Small intestine (tissue), 7 donors: ENCODE data around the gene FGD1. TPM values are rescaled to one million over a fixed set of nuclear protein-coding genes. Genes with fewer than 3 reads are reported as not detected.

ENCODE experiments used
- DNase-seq, 2 donors: peaks; one replicate each; pipeline versions ENCODE4 v3.0.0 to v3.0.0-alpha.2; 2013
- FAIRE-seq: peaks from 2 replicates; lab custom pipeline; 2012; peaks lifted over from hg19 to GRCh38; lab: Jason Lieb, UNC
- H3K27ac ChIP-seq, 3 donors: one replicate each; pipeline ENCODE4 v1.5.1; 2013; ENCODE audit warnings: low read length in 2 of 3, mild to moderate bottlenecking in 2 of 3, control low read depth in 1 of 3, inconsistent platforms in 1 of 3, low read depth in 1 of 3, moderate library complexity in 1 of 3
- H3K27me3 ChIP-seq, 3 donors: one replicate each; pipeline ENCODE4 v1.6.1; 2013; ENCODE audit warnings: low read length in 3 of 3, inconsistent platforms in 1 of 3; ENCODE audit not compliant: control insufficient read depth in 3 of 3, insufficient read depth in 3 of 3
- H3K36me3 ChIP-seq, 3 donors: one replicate each; pipeline ENCODE4 v1.6.1; 2013; ENCODE audit warnings: low read length in 3 of 3, inconsistent platforms in 1 of 3, low read depth in 1 of 3, mild to moderate bottlenecking in 1 of 3, moderate library complexity in 1 of 3; ENCODE audit not compliant: control insufficient read depth in 3 of 3, insufficient read depth in 2 of 3
- H3K4me1 ChIP-seq, 3 donors: one replicate each; pipeline ENCODE4 v1.6.1; 2013; ENCODE audit warnings: low read length in 2 of 3, inconsistent platforms in 1 of 3, low read depth in 1 of 3, mild to moderate bottlenecking in 1 of 3, moderate library complexity in 1 of 3; ENCODE audit not compliant: control insufficient read depth in 3 of 3, insufficient read depth in 2 of 3
- H3K4me3 ChIP-seq, 3 donors: one replicate each; pipeline ENCODE4 v1.5.1; 2013; ENCODE audit warnings: low read length in 3 of 3, control low read depth in 1 of 3, inconsistent platforms in 1 of 3, low read depth in 1 of 3, mild to moderate bottlenecking in 1 of 3, moderate library complexity in 1 of 3
- H3K9me3 ChIP-seq, 2 donors: one replicate each; pipeline ENCODE4 v1.6.1; 2013; ENCODE audit warnings: low read depth in 1 of 2, low read length in 1 of 2; ENCODE audit not compliant: control insufficient read depth in 2 of 2, insufficient read depth in 1 of 2
- whole genome bisulfite sequencing, 3 donors: extraction: QIAGEN DNeasy Blood & Tissue Kit; methylation state at CpG; one replicate each; pipeline ENCODE4 v1.1.7; 2013; 5-methylcytosine and 5-hydroxymethylcytosine counted together
- polyA plus RNA-seq, 4 donors: library from polyadenylated mRNA; stranded (reverse) in 3 of 4; unstranded in 1 of 4; fragments of 200-250 nt in 3 of 4; fragments of 120-200 nt in 1 of 4; gene quantifications; one replicate each; pipeline versions ENCODE4 v1.2.1 to v1.2.3, GENCODE V29; 2013
- donor health status: healthy with polysubstance abuse.
- donor health status: control.
- donor health status: control.
- donor health status: Bipolar disorder and iron deficiency.
- donor health status: healthy.

The FGD1 gene
- polyA plus RNA-seq, 4 donors: 0.81 to 7.7 (median 1.9) TPM

GRCh38 chrX:54423161-54423888 is 72.7 kb downstream of the FGD1 start:
- DNase-seq (peak in 1 of 2 donors; percentile 4), FAIRE-seq (no peak)
- WGBS, 3 donors: 36 to 48% (median 42%) methylated on average over 13 to 14 of the region's 14 CpGs
- Histone ChIP-seq H3K4me1 (no peaks in the 10 kb centered on the region), H3K9me3 (no peaks in the 10 kb centered on the region), H3K27ac (no peak overlapping the region), H3K4me3 (no peak overlapping the region), H3K36me3 (no peaks in the 10 kb centered on the region), H3K27me3 (no peaks in the 10 kb centered on the region)

- DNase-seq: peak in 1 of 2 donors; percentile 40
- Histone ChIP-seq H3K9me3 (no peaks in the 10 kb centered on the region), H3K36me3 (no peaks in the 10 kb centered on the region), H3K27ac (no peak overlapping the region), H3K4me3 (no peak overlapping the region), H3K4me1 (no peaks in the 10 kb centered on the region), H3K27me3 (no peaks in the 10 kb centered on the region)
- no peak for FAIRE-seq
- 46 to 72% (median 56%) methylated on average over 3 of the region's 3 CpGs for WGBS, 3 donors
These were observed 73.9 kb downstream of the FGD1 start for GRCh38 chrX:54422168-54422567.

GRCh38 chrX:54419559-54420302 is 76.3 kb downstream of the FGD1 start:
- H3K9me3 ChIP-seq: no peaks in the 10 kb centered on the region
- H3K27ac ChIP-seq: peak overlapping the region in 1 of 3 donors; percentile 35
- 6 to 48% (median 15%) methylated on average over 3 of the region's 3 CpGs for WGBS, 3 donors
- no peak for FAIRE-seq
- peak in 1 of 2 donors; percentile 87 for DNase-seq
- no peaks in the 10 kb centered on the region for H3K4me1 ChIP-seq
- H3K27me3 ChIP-seq: peaks cover 0 to 2% (median 0%) of the 10 kb centered on the region in 3 donors
- no peaks in the 10 kb centered on the region for H3K36me3 ChIP-seq
- H3K4me3 ChIP-seq: no peak overlapping the region

GRCh38 chrX:54416965-54417364 is 79.1 kb downstream of the FGD1 start:
- no peaks in the 10 kb centered on the region for H3K36me3 ChIP-seq
- DNase-seq (no peak), FAIRE-seq (no peak)
- H3K9me3 ChIP-seq: no peaks in the 10 kb centered on the region
- peaks cover 0 to 2% (median 0%) of the 10 kb centered on the region in 3 donors for H3K27me3 ChIP-seq
- no peak overlapping the region for H3K4me3 ChIP-seq
- 77 to 88% (median 77%) methylated on average over 2 of the region's 2 CpGs for WGBS, 3 donors
- no peaks in the 10 kb centered on the region for H3K4me1 ChIP-seq
- no peak overlapping the region for H3K27ac ChIP-seq

GRCh38 chrX:54415534-54416350 is 80.3 kb downstream of the FGD1 start:
- FAIRE-seq (no peak), DNase-seq (no peak)
- no peak overlapping the region for H3K4me3 ChIP-seq
- no peaks in the 10 kb centered on the region for H3K4me1 ChIP-seq
- 22 to 48% (median 40%) methylated on average over 13 of the region's 13 CpGs for WGBS, 3 donors
- H3K9me3 ChIP-seq: no peaks in the 10 kb centered on the region
- no peak overlapping the region for H3K27ac ChIP-seq
- H3K36me3 ChIP-seq: no peaks in the 10 kb centered on the region
- peaks cover 0 to 2% (median 0%) of the 10 kb centered on the region in 3 donors for H3K27me3 ChIP-seq

- H3K4me1 ChIP-seq: no peaks in the 10 kb centered on the region
- FAIRE-seq (no peak), DNase-seq (no peak)
- no peak overlapping the region for H3K27ac ChIP-seq
- H3K36me3 ChIP-seq: no peaks in the 10 kb centered on the region
- 54 to 87% (median 63%) methylated on average over 2 to 3 of the region's 3 CpGs for WGBS, 3 donors
- peaks cover 0 to 2% (median 0%) of the 10 kb centered on the region in 3 donors for H3K27me3 ChIP-seq
- no peak overlapping the region for H3K4me3 ChIP-seq
- H3K9me3 ChIP-seq: no peaks in the 10 kb centered on the region
These were observed 82.3 kb downstream of the FGD1 start for GRCh38 chrX:54413753-54414152.

- H3K4me3 ChIP-seq: no peak overlapping the region
- H3K27me3 ChIP-seq: peaks cover 0 to 1% (median 0%) of the 10 kb centered on the region in 3 donors
- 64 to 93% (median 71%) methylated on average over 1 of the region's 1 CpG for WGBS, 3 donors
- no peak overlapping the region for H3K27ac ChIP-seq
- no peaks in the 10 kb centered on the region for H3K36me3 ChIP-seq
- H3K9me3 ChIP-seq: no peaks in the 10 kb centered on the region
- DNase-seq (no peak), FAIRE-seq (no peak)
- H3K4me1 ChIP-seq: no peaks in the 10 kb centered on the region
These were observed 84.3 kb downstream of the FGD1 start for GRCh38 chrX:54411732-54412131.

GRCh38 chrX:54407266-54407665 is 88.8 kb downstream of the FGD1 start:
- FAIRE-seq (no peak), DNase-seq (peak in 1 of 2 donors; percentile 23)
- no peak overlapping the region for H3K27ac ChIP-seq
- no peaks in the 10 kb centered on the region for H3K9me3 ChIP-seq
- no peaks in the 10 kb centered on the region for H3K27me3 ChIP-seq
- WGBS, 3 donors: 37 to 57% (median 45%) methylated on average over 2 of the region's 2 CpGs
- H3K4me3 ChIP-seq: no peak overlapping the region
- H3K36me3 ChIP-seq: no peaks in the 10 kb centered on the region
- H3K4me1 ChIP-seq: no peaks in the 10 kb centered on the region
